ENCODE measurements around the gene KCNQ1OT1. TPM values are rescaled to one million over a fixed set of nuclear protein-coding genes. Genes with fewer than 3 reads are reported as not detected.

KCNQ1OT1 gene
- total and polyA plus RNA-seq, 9 of the 15 experiments (the other 6 are each of a cell fraction or from before 2014, with no cell fraction given): 0.04 to 2.3 (median 0.74) TPM

GRCh38 chr11:2587132-2587930 lies 112.5 kb downstream of the KCNQ1OT1 start:
- no TSS peak for BruUV-seq (replicated peaks)
- intact Hi-C loops (cut with micrococcal nuclease): no loop called here
- Histone ChIP-seq H3K27ac (ENCODE audit: extremely low read depth, low read depth, low read length) (no peak overlapping the region), H3K36me3 (ENCODE audit: control insufficient read depth, insufficient read depth, low read length) (no peaks in the 10 kb centered on the region), H4K20me1 (replicated peaks; ENCODE audit: control insufficient read depth, insufficient read depth, low read length) (peaks cover 8% of the 10 kb centered on the region; the same call in 1 of the 2 replicates), H3K4me2 (ENCODE audit: insufficient read depth, low read length) (no peak overlapping the region), H3K9ac (ENCODE audit: insufficient read depth in 1 of 2, low read depth in 2 of 2, low read length in 2 of 2) (no peak overlapping the region), H3K4me3 (no peak overlapping the region), H3K9me1 (ENCODE audit: control insufficient read depth, insufficient read depth, low read length) (no peaks in the 10 kb centered on the region), H3K27me3 (ENCODE audit: control insufficient read depth in 2 of 2, insufficient read depth in 2 of 2, low read length in 2 of 2) (peaks cover 10 to 79% of the 10 kb centered on the region in 2 experiments), H3K79me2 (ENCODE audit: control insufficient read depth, insufficient read depth, low read length) (no peaks in the 10 kb centered on the region), H2AFZ (ENCODE audit: low read depth, low read length) (no peak overlapping the region), H3K9me3 (replicated peaks; ENCODE audit: control insufficient read depth, insufficient read depth, low read depth, low read length) (no peaks in the 10 kb centered on the region), H3K4me1 (replicated peaks in 1 of 2; ENCODE audit: control insufficient read depth in 2 of 2, insufficient read depth in 2 of 2, low read length in 2 of 2) (peaks cover 0 to 24% of the 10 kb centered on the region in 2 experiments; a peak in 1 of 5 replicates)
- CTCF ChIA-PET (ENCODE audit: low intra/inter-chr PET ratio): interaction anchor here (1.4 kb wide), 1 partner anchor 301 kb away, joined by 3 read pairs; no protein-coding TSS in a partner anchor
- in situ Hi-C loops (cut with MboI): no loop called here
- WGBS (ENCODE audit: insufficient coverage, low coverage, missing lambda C conversion rate): 5% methylated on average over 15 of the region's 20 CpGs
- TF ChIP-seq TSC22D4 (tag; IDR thresholded peaks at IDR 0.05): no peak
- TF ChIP-seq ELF2 (CRISPR knock-in tag; IDR thresholded peaks at IDR 0.05): no peak
- TF ChIP-seq MED1 (CRISPR knock-in tag; IDR thresholded peaks at IDR 0.05; ENCODE audit: borderline replicate concordance): no peak
- TF ChIP-seq ZNF384 (IDR thresholded peaks at IDR 0.05; ENCODE audit: low read depth, low read length): no peak
- no peak for TF ChIP-seq ATF2 (CRISPR knock-in tag; IDR thresholded peaks at IDR 0.05)
- no peak for TF ChIP-seq SNRNP70 (optimal IDR thresholded peaks at IDR 0.05; ENCODE audit: low read depth, low read length)
- no peak for TF ChIP-seq BRF1 (IDR thresholded peaks at IDR 0.05; ENCODE audit: borderline replicate concordance, extremely low read depth, insufficient read length)
- no peak for TF ChIP-seq PPARD (CRISPR knock-in tag; IDR thresholded peaks at IDR 0.05)
- no peak for TF ChIP-seq NR1H2 (CRISPR knock-in tag; IDR thresholded peaks at IDR 0.05)
- TF ChIP-seq, protein P1, sequence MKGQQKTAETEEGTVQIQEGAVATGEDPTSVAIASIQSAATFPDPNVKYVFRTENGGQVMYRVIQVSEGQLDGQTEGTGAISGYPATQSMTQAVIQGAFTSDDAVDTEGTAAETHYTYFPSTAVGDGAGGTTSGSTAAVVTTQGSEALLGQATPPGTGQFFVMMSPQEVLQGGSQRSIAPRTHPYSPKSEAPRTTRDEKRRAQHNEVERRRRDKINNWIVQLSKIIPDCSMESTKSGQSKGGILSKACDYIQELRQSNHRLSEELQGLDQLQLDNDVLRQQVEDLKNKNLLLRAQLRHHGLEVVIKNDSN (CRISPR knock-in tag; IDR thresholded peaks at IDR 0.05): no peak
- DNase-seq (ENCODE audit: extremely low read depth in 1 of 4, low spot score in 3 of 4) (peak in 1 of 4 experiments; percentile 4), FAIRE-seq (no peak), ATAC-seq (no peak)
- POLR2A ChIA-PET: no interaction called here
